ENCODE measurements around the gene ADH1A.

DNA sequence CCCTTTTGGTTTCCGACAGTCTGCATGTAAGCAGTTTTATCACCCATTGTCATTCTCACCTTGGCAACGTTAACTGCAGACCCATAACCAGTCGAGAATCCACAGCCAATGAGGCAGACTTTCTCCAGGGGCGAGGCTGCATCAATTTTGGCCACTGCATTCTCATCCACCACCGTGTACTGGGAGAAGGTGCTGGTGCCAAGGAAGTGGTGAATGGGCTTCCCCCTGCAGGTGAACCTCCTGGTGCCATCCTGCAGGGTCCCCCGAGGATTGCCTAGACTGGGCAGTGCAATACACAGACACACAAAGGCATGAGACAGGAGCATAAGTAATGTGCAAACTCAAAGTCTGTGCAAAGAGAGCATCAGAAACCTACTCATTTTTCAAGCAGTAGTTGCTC, 25.1 kb upstream of the ADH1A start:
- TF ChIP-seq, protein P1, sequence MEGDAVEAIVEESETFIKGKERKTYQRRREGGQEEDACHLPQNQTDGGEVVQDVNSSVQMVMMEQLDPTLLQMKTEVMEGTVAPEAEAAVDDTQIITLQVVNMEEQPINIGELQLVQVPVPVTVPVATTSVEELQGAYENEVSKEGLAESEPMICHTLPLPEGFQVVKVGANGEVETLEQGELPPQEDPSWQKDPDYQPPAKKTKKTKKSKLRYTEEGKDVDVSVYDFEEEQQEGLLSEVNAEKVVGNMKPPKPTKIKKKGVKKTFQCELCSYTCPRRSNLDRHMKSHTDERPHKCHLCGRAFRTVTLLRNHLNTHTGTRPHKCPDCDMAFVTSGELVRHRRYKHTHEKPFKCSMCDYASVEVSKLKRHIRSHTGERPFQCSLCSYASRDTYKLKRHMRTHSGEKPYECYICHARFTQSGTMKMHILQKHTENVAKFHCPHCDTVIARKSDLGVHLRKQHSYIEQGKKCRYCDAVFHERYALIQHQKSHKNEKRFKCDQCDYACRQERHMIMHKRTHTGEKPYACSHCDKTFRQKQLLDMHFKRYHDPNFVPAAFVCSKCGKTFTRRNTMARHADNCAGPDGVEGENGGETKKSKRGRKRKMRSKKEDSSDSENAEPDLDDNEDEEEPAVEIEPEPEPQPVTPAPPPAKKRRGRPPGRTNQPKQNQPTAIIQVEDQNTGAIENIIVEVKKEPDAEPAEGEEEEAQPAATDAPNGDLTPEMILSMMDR (IDR thresholded peaks at IDR 0.05 in 8 of 11, conservative IDR thresholded peaks at IDR 0.05 in 3 of 11) = no peak
- TF ChIP-seq POLR2A (IDR thresholded peaks at IDR 0.05) (no peak), POLR2AphosphoS5 (IDR thresholded peaks at IDR 0.05) (no peak)

All from spleen (tissue), 7 donors.